Kidney (tissue), 14 donors: ENCODE data around the gene SULT2B1. TPM values are rescaled to one million over a fixed set of nuclear protein-coding genes. Genes with fewer than 3 reads are reported as not detected.

Source experiments
- DNase-seq, 5 donors: peaks; one replicate each; pipeline ENCODE4 v3.0.0-alpha.2; 2013 to 2020
- FAIRE-seq: peaks from 2 replicates; lab custom pipeline; 2012; peaks lifted over from hg19 to GRCh38; lab: Jason Lieb, UNC
- H3K27ac ChIP-seq, 2 donors: one replicate each; pipeline ENCODE4 v1.7.0; 2013; ENCODE audit warnings: low read depth in 2 of 2, low read length in 2 of 2, inconsistent platforms in 1 of 2
- H3K27me3 ChIP-seq: one replicate; pipeline ENCODE4 v1.7.1; 2013; ENCODE audit warnings: low read length, inconsistent platforms; ENCODE audit not compliant: control insufficient read depth, insufficient read depth
- H3K36me3 ChIP-seq, 3 donors: one replicate each; pipeline versions ENCODE4 v1.7.0 to v1.7.1; 2013; ENCODE audit warnings: low read length in 3 of 3, control low read depth in 1 of 3, inconsistent platforms in 1 of 3; ENCODE audit not compliant: insufficient read depth in 3 of 3, control insufficient read depth in 2 of 3
- H3K4me1 ChIP-seq, 3 donors: one replicate each; pipeline versions ENCODE4 v1.7.0 to v1.7.1; 2013; ENCODE audit warnings: low read length in 3 of 3, inconsistent platforms in 1 of 3, low read depth in 1 of 3; ENCODE audit not compliant: control insufficient read depth in 2 of 3, insufficient read depth in 2 of 3
- H3K4me3 ChIP-seq, 3 donors: one replicate each; pipeline versions ENCODE4 v1.7.0 to v1.8.1; 2013; ENCODE audit warnings: low read length in 3 of 3, control low read depth in 1 of 3, inconsistent platforms in 1 of 3
- H3K9ac ChIP-seq, 3 donors: one replicate each; pipeline versions ENCODE4 v1.7.0 to v1.7.1; 2013; ENCODE audit warnings: low read length in 3 of 3, control low read depth in 1 of 3, inconsistent platforms in 1 of 3
- H3K9me3 ChIP-seq, 3 donors: one replicate each; pipeline versions ENCODE4 v1.7.0 to v1.7.1; 2013; ENCODE audit warnings: low read length in 3 of 3, control low read depth in 1 of 3, inconsistent platforms in 1 of 3; ENCODE audit not compliant: control insufficient read depth in 2 of 3, insufficient read depth in 1 of 3
- CTCF ChIP-seq: IDR thresholded peaks from 3 replicates; pipeline ENCODE4 v1.5.1; 2012; ENCODE audit warnings: mild to moderate bottlenecking, moderate library complexity, borderline replicate concordance; ENCODE audit not compliant: insufficient read depth; ENCODE audit errors: extremely low read depth
- intact Hi-C: fragments of 100-400 bp; cut with DNase I; formaldehyde crosslinking; loops from one replicate; pipeline ENCODE4 v1.11.1; 2022
- polyA plus RNA-seq: library from polyadenylated mRNA; stranded (reverse); fragments of 350-450 nt; fragmentation: Illumina TruSeq; extraction: RNeasy Lipid Tissue Mini Kit (QIAGEN cat#74804); gene quantifications from one replicate; pipeline ENCODE4 v1.2.3, GENCODE V29; 2014; ENCODE audit warnings: low read depth, low replicate concordance; ENCODE audit not compliant: insufficient read depth
- total RNA-seq: library from RNA; stranded (reverse); fragmentation: NEBNext Ultra II Directional; extraction: Animal tissue kit (Norgen Biotek cat#: 25700); gene quantifications from one replicate; pipeline ENCODE4 v1.2.1, GENCODE V29; 2021
- donor health status: control.
- donor health status: control.
- donor health status: control.
- donor health status: control.
- donor health status: control.
- donor health status: DM: yes; HTN: yes; CAD: no.
- donor health status: Normal renal cell carcinoma (clear cell type).

The SULT2B1 gene
- total and polyA plus RNA-seq, 2 donors from 2014 or later = 2.3 TPM

DNA sequence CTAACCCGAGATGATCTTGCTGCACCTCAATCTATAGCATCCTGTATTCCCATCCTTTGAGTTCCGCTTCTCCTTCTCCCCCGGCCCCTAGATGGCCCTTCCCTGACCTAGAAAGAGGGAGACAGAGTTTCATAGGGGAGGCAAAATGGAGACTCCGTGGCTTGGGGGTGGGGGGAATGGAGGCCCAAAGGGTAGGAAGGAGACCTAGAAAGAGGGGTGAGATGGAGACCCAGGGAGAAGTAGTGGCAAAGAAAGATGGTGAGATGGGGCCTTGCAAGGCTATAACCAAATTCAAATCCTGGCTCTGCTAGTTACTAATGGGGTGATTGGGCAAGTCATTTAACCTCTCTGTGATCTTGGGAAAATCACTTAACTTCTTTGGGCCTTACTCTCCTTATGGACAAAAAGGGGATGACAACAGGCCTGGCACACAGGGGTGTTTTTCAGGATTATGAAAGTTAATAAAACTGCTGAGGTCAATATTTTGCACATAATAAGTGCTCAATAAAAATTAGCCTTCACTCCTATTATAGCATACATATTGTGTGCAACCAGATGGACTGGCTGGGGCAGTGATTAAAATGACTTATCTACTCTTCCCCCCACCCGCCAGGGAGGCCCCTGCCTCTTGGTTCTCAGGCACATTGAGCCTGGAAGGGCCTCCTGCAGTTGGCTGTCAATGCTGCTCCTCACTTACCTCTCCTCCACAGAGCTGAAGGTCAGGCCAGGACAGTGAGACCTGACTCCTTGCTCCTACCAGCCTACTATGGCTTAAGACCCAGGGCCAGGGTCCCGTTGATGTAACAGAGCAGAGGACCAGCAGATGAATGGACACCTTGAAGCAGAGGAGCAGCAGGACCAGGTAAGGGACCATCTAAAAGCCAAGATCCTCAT lies 68.0 kb downstream of the SULT2B1 start:
- FAIRE-seq (no peak), DNase-seq (peak in 1 of 5 donors; percentile 60)
- Histone ChIP-seq H3K9me3 (no peaks in the 10 kb centered on the region), H3K9ac (peak overlapping the region; percentile 9 to 86 (median 49)), H3K36me3 (peaks cover 0 to 18% (median 15%) of the 10 kb centered on the region in 3 donors), H3K27ac (peak overlapping the region; percentile 75 to 84), H3K4me1 (peaks cover 3 to 31% (median 16%) of the 10 kb centered on the region in 3 donors), H3K27me3 (no peaks in the 10 kb centered on the region), H3K4me3 (peak overlapping the region; percentile 39 to 95 (median 66))
- no peak for TF ChIP-seq CTCF
- intact Hi-C loops = no loop called here

DNA sequence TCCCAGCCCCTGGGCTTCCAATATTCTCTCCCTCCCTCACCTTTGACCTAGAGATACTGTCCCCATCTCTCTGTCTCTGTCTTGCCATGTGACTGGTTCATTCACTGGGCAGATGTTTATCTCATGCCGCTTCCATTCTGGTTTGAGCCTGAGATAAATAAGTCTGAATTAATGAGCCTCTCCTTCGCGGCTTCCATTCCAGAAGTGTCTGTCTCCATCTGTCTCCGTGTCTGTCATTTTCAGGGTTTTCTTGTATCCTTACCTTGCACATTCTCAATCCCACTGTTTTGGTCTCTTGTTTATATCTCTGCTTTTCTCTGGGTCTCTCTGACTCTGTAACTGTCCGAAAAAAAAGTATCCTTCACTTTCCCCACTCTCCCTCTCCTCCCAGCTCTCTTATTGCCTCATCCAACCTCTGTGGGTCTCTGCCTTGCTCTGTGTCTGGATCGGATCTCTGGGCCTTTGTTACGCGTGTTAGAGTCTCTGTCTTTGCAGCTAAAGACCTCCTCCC lies 71.6 kb downstream of the SULT2B1 start:
- Histone ChIP-seq H3K4me3 (peak overlapping the region; percentile 49 to 58 (median 55)), H3K36me3 (peaks cover 0 to 4% (median 0%) of the 10 kb centered on the region in 3 donors), H3K9me3 (no peaks in the 10 kb centered on the region), H3K27me3 (no peaks in the 10 kb centered on the region), H3K9ac (peak overlapping the region; percentile 41 to 80 (median 54)), H3K4me1 (peaks cover 3 to 16% (median 7%) of the 10 kb centered on the region in 3 donors), H3K27ac (peak overlapping the region; percentile 40 to 89)
- no peak for TF ChIP-seq CTCF
- DNase-seq (peak in 2 of 5 donors; percentile 34 to 78), FAIRE-seq (no peak)
- intact Hi-C loops = no loop called here

- Histone ChIP-seq H3K27me3 (no peaks in the 10 kb centered on the region), H3K9ac (peak overlapping the region; percentile 54 to 82 (median 81)), H3K4me1 (peaks cover 3 to 16% (median 7%) of the 10 kb centered on the region in 3 donors), H3K27ac (peak overlapping the region; percentile 78 to 89), H3K9me3 (no peaks in the 10 kb centered on the region), H3K36me3 (peaks cover 0 to 4% (median 0%) of the 10 kb centered on the region in 3 donors), H3K4me3 (peak overlapping the region; percentile 55 to 78 (median 67))
- DNase-seq (peak; percentile 99 to 100 (median 99)), FAIRE-seq (peak; percentile 39)
- intact Hi-C loops = no loop called here
- TF ChIP-seq CTCF = no peak
Measured at GRCh38 chr19:48624067-48624594, 72.2 kb downstream of the SULT2B1 start.
